Vagina (tissue), 2 donors: ENCODE data around the gene NKAIN2.

ENCODE experiments used
- CTCF ChIP-seq, 3 experiments: fragments of 450-650 bp in 2 of 3; fragments of 200-600 bp in 1 of 3; sonication (generic) in 1 of 3; IDR thresholded peaks; one replicate each; pipeline ENCODE4 v1.5.1; 2017 to 2019; ENCODE audit warnings: antibody characterized with exemption in 3 of 3, mild to moderate bottlenecking in 2 of 3, moderate library complexity in 2 of 3
- POLR2A ChIP-seq, 2 donors: fragments of 450-650 bp; IDR thresholded peaks; one replicate each; pipeline ENCODE4 v1.6.1; 2017; ENCODE audit warnings: antibody characterized with exemption in 2 of 2, mild to moderate bottlenecking in 2 of 2, moderate library complexity in 2 of 2
- POLR2AphosphoS5 ChIP-seq, 2 donors: sonication (generic); formaldehyde crosslinking; IDR thresholded peaks; one replicate each; pipeline ENCODE4 v1.9.0; 2017; ENCODE audit warnings: antibody characterized with exemption in 2 of 2, mild to moderate bottlenecking in 2 of 2, low read depth in 1 of 2; ENCODE audit not compliant: insufficient read depth in 1 of 2

GRCh38 chr6:124234801-124235200 is 431.1 kb downstream of the NKAIN2 start:
- TF ChIP-seq CTCF (IDR thresholded peaks at IDR 0.05) = no peak
- no peak for TF ChIP-seq POLR2AphosphoS5 (IDR thresholded peaks at IDR 0.05; ENCODE audit: insufficient read depth in 1 of 2, low read depth in 1 of 2)
- TF ChIP-seq POLR2A (IDR thresholded peaks at IDR 0.05) = no peak
